Neural cell (in vitro differentiated cells): ENCODE measurements around the gene METTL3. TPM values are rescaled to one million over a fixed set of nuclear protein-coding genes. Genes with fewer than 3 reads are reported as not detected.

Experiments
- H2AFZ ChIP-seq: fragments of 200-600, 300-800 bp; sonication (generic), shearing (Covaris generic); 2 replicates; pipeline ENCODE4 v1.6.0; 2014; ENCODE audit warnings: low read depth, mild to moderate bottlenecking, antibody characterized with exemption, low read length, moderate library complexity
- H3F3A ChIP-seq: fragments of 200-600 bp; shearing (Covaris generic); 2 replicates; pipeline ENCODE4 v1.6.1; 2016; ENCODE audit warnings: mild to moderate bottlenecking, moderate library complexity, mixed read lengths, antibody characterized with exemption, low read length; ENCODE audit not compliant: insufficient read depth, poor library complexity, severe bottlenecking
- H3K27ac ChIP-seq: fragments of 200-600, 300-800 bp; sonication (generic), shearing (Covaris generic); 2 replicates; pipeline ENCODE4 v1.5.1; 2014; ENCODE audit warnings: mild to moderate bottlenecking, low read length, moderate library complexity
- H3K27me3 ChIP-seq: fragments of 300-800, 200-600 bp; sonication (generic), shearing (Covaris generic); 2 replicates; pipeline ENCODE4 v1.6.0; 2014; ENCODE audit warnings: mild to moderate bottlenecking, low read depth, low read length, moderate library complexity; ENCODE audit not compliant: insufficient read depth
- H3K36me3 ChIP-seq: fragments of 300-800, 200-600 bp; sonication (generic), shearing (Covaris generic); 2 replicates; pipeline ENCODE4 v1.5.1; 2014; ENCODE audit warnings: mild to moderate bottlenecking, antibody characterized with exemption, low read length, moderate library complexity; ENCODE audit not compliant: insufficient read depth
- H3K4me2 ChIP-seq: fragments of 300-800, 200-600 bp; sonication (generic), shearing (Covaris generic); 2 replicates; pipeline ENCODE4 v1.6.0; 2014; ENCODE audit warnings: mild to moderate bottlenecking, low read length
- H3K4me3 ChIP-seq: fragments of 300-800, 200-600 bp; sonication (generic), shearing (Covaris generic); 2 replicates; pipeline ENCODE4 v1.5.1; 2014; ENCODE audit warnings: mild to moderate bottlenecking, low read length, moderate library complexity
- H3K79me2 ChIP-seq: fragments of 200-600 bp; shearing (Covaris generic); replicated peaks from 2 replicates; pipeline ENCODE4 v1.6.0; 2014; ENCODE audit warnings: mild to moderate bottlenecking, low read length, moderate library complexity; ENCODE audit not compliant: insufficient read depth
- H3K9ac ChIP-seq: fragments of 300-800, 200-600 bp; sonication (generic), shearing (Covaris generic); 2 replicates; pipeline ENCODE4 v1.6.1; 2016; ENCODE audit warnings: mild to moderate bottlenecking, low read length, mixed read lengths
- H3K9me2 ChIP-seq: fragments of 200-600 bp; shearing (Covaris generic); 2 replicates; pipeline ENCODE4 v1.6.1; 2016; ENCODE audit warnings: mild to moderate bottlenecking, low read length, mixed read lengths; ENCODE audit not compliant: insufficient read depth
- H3K9me3 ChIP-seq: fragments of 200-600, 300-800 bp; sonication (generic), shearing (Covaris generic); 2 replicates; pipeline ENCODE4 v1.6.1; 2016; ENCODE audit warnings: mild to moderate bottlenecking, mixed run types, low read length, moderate library complexity, mixed read lengths
- H4K20me1 ChIP-seq: fragments of 200-600 bp; shearing (Covaris generic); 2 replicates; pipeline ENCODE4 v1.6.1; 2016; ENCODE audit warnings: mild to moderate bottlenecking, mixed run types; ENCODE audit not compliant: insufficient read depth
- EP300 ChIP-seq: fragments of 450-650 bp; conservative IDR thresholded peaks from 2 replicates; pipeline ENCODE4 v1.6.1; 2014; ENCODE audit warnings: antibody characterized with exemption, mild to moderate bottlenecking, moderate library complexity; ENCODE audit not compliant: poor library complexity, severe bottlenecking
- EZH2 ChIP-seq: fragments of 200-600, 300-800 bp; shearing (Covaris generic), sonication (generic); IDR thresholded peaks from 2 replicates; pipeline ENCODE4 v1.6.1; 2014; ENCODE audit warnings: antibody characterized with exemption, low read length, borderline replicate concordance, mild to moderate bottlenecking; ENCODE audit not compliant: insufficient read depth, poor library complexity, severe bottlenecking
- MXI1 ChIP-seq: fragments of 450-650 bp; conservative IDR thresholded peaks from 2 replicates; pipeline ENCODE4 v1.6.1; 2014; ENCODE audit warnings: antibody characterized with exemption, mild to moderate bottlenecking; ENCODE audit not compliant: poor library complexity, severe bottlenecking
- POLR2AphosphoS5 ChIP-seq: IDR thresholded peaks from 2 replicates; pipeline ENCODE4 v1.6.1; 2012
- RAD21 ChIP-seq: fragments of 450-650 bp; conservative IDR thresholded peaks from 2 replicates; pipeline ENCODE4 v1.6.1; 2014; ENCODE audit warnings: antibody characterized with exemption, mild to moderate bottlenecking, moderate library complexity
- SMC3 ChIP-seq: fragments of 450-650 bp; conservative IDR thresholded peaks from 2 replicates; pipeline ENCODE4 v1.6.1; 2014; ENCODE audit warnings: antibody characterized with exemption, mild to moderate bottlenecking, moderate library complexity; ENCODE audit not compliant: poor library complexity
- TAF1 ChIP-seq: IDR thresholded peaks from 2 replicates; pipeline ENCODE4 v1.6.1; 2012; ENCODE audit warnings: low read depth
- polyA plus RNA-seq: library from polyadenylated mRNA; depleted of rRNA; stranded (reverse); fragments of >200 nt; gene quantifications from 2 replicates; pipeline ENCODE4 v1.2.3, GENCODE V29; 2014
- TF ChIP-seq, protein P1 (sequence below): IDR thresholded peaks from 2 replicates; pipeline ENCODE4 v1.6.1; 2012; ENCODE audit warnings: borderline replicate concordance
- TF ChIP-seq, protein P2 (sequence below): fragments of 450-650 bp; IDR thresholded peaks from 2 replicates; pipeline ENCODE4 v1.5.1; 2014; ENCODE audit warnings: antibody characterized with exemption, mild to moderate bottlenecking, moderate library complexity; ENCODE audit not compliant: poor library complexity, severe bottlenecking

The METTL3 gene
- polyA plus RNA-seq, 1 donor from 2014 or later: 262 TPM

DNA sequence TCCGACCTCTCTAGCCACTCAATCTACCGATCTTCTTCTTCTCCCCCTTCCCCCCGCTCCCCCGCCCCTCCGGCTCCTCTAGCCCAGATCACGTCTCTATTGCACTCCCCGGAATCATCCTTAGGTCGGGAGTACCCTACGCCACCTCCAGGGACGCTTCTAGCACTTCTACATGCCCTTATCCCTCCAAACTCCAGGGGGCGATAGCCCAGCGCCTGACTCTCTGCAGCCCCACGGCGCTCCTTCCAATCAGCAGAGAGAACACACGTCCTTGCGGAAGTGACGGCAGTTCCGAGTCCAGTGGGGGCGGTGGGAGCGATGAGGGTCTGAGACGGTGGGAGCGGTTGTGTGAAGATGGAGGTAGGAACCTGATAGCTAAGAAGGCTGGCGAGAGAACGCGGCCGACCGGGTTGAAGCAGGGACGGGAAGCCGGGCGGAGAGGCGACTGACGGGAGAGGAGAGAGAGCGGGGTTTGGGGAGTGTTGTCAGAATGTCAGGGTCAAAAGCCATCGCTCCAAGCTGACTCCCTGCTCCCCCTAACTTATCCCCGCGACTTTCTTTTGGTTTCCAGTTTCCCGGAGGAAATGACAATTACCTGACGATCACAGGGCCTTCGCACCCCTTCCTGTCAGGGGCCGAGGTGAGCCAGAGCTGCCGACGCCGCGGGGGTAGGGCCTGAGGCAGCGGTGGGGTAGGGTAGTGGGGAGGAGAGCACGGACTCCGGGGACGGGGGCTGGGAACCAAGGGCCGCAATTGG lies 34.0 kb downstream of the METTL3 start, which contains the start of the genes RAB2B and TOX4:
TSS of gene RAB2B (minus strand) at position 35 of the 757 bp plus-strand sequence. CDS start 87 bp downstream, outside the sequence.
TSS of gene TOX4 (plus strand) at position 271 of the 757 bp plus-strand sequence. CDS start at position 355, 84 bp downstream.
- TF ChIP-seq, protein P1, sequence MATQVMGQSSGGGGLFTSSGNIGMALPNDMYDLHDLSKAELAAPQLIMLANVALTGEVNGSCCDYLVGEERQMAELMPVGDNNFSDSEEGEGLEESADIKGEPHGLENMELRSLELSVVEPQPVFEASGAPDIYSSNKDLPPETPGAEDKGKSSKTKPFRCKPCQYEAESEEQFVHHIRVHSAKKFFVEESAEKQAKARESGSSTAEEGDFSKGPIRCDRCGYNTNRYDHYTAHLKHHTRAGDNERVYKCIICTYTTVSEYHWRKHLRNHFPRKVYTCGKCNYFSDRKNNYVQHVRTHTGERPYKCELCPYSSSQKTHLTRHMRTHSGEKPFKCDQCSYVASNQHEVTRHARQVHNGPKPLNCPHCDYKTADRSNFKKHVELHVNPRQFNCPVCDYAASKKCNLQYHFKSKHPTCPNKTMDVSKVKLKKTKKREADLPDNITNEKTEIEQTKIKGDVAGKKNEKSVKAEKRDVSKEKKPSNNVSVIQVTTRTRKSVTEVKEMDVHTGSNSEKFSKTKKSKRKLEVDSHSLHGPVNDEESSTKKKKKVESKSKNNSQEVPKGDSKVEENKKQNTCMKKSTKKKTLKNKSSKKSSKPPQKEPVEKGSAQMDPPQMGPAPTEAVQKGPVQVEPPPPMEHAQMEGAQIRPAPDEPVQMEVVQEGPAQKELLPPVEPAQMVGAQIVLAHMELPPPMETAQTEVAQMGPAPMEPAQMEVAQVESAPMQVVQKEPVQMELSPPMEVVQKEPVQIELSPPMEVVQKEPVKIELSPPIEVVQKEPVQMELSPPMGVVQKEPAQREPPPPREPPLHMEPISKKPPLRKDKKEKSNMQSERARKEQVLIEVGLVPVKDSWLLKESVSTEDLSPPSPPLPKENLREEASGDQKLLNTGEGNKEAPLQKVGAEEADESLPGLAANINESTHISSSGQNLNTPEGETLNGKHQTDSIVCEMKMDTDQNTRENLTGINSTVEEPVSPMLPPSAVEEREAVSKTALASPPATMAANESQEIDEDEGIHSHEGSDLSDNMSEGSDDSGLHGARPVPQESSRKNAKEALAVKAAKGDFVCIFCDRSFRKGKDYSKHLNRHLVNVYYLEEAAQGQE: peak; percentile 25
- no peak for TF ChIP-seq TAF1
- no peak for TF ChIP-seq EZH2
- TF ChIP-seq, protein P2, sequence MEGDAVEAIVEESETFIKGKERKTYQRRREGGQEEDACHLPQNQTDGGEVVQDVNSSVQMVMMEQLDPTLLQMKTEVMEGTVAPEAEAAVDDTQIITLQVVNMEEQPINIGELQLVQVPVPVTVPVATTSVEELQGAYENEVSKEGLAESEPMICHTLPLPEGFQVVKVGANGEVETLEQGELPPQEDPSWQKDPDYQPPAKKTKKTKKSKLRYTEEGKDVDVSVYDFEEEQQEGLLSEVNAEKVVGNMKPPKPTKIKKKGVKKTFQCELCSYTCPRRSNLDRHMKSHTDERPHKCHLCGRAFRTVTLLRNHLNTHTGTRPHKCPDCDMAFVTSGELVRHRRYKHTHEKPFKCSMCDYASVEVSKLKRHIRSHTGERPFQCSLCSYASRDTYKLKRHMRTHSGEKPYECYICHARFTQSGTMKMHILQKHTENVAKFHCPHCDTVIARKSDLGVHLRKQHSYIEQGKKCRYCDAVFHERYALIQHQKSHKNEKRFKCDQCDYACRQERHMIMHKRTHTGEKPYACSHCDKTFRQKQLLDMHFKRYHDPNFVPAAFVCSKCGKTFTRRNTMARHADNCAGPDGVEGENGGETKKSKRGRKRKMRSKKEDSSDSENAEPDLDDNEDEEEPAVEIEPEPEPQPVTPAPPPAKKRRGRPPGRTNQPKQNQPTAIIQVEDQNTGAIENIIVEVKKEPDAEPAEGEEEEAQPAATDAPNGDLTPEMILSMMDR: peak; percentile 100
- peak; percentile 65 for TF ChIP-seq SMC3
- TF ChIP-seq MXI1: peak; percentile 74
- TF ChIP-seq RAD21: peak; percentile 68
- TF ChIP-seq POLR2AphosphoS5: peak; percentile 96
- TF ChIP-seq EP300: peak; percentile 70
- Histone ChIP-seq H3K36me3 (no peaks in the 10 kb centered on the region), H4K20me1 (no peaks in the 10 kb centered on the region), H2AFZ (peak within 1 kb of the TSS; percentile 88), H3K9ac (peak within 1 kb of the TSS; percentile 87), H3K4me2 (peak within 1 kb of the TSS; percentile 91), H3F3A (peaks cover 7% of the 10 kb centered on the region), H3K27me3 (no peaks in the 10 kb centered on the region), H3K9me3 (no peaks in the 10 kb centered on the region), H3K79me2 (peaks cover 42% of the 10 kb centered on the region), H3K9me2 (no peaks in the 10 kb centered on the region), H3K4me3 (peak within 1 kb of the TSS; percentile 97), H3K27ac (peak within 1 kb of the TSS; percentile 86)

DNA sequence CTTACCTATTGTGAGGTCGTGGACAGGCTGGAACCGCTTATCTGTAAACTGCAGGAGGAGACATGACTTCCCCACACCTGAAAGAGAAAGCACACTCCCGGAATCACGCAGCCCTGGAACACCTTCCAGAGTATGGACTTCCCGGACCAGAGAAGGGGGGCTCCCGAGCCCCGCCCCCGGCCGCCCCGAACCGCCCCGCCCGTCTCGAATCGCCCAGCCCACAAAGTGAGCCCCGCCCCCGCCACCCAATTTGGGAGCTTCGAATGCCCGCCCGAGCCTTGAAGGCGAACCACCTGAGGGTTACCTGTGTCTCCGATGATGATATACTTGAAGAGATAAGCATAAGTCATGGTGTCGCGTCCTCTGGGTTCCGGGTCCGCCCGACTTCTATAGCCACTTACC lies 34.6 kb downstream of the METTL3 start:
- H3K9me3 ChIP-seq: no peaks in the 10 kb centered on the region
- H3K27ac ChIP-seq: peak overlapping the region; percentile 82
- H3K79me2 ChIP-seq: peaks cover 42% of the 10 kb centered on the region

More for the DNA sequence above, 34.6 kb downstream of the METTL3 start:
- H3K4me3 ChIP-seq: peak overlapping the region; percentile 97
- peaks cover 7% of the 10 kb centered on the region for H3F3A ChIP-seq
- no peaks in the 10 kb centered on the region for H3K27me3 ChIP-seq
- no peaks in the 10 kb centered on the region for H3K9me2 ChIP-seq
- no peaks in the 10 kb centered on the region for H3K36me3 ChIP-seq
- H4K20me1 ChIP-seq: no peaks in the 10 kb centered on the region
- peak overlapping the region; percentile 59 for H2AFZ ChIP-seq
- H3K4me2 ChIP-seq: peak overlapping the region; percentile 91
- no peak for TF ChIP-seq EP300
- no peak for TF ChIP-seq MXI1
- no peak for TF ChIP-seq TAF1
- TF ChIP-seq SMC3: no peak
- no peak for TF ChIP-seq EZH2
- TF ChIP-seq RAD21: no peak
- TF ChIP-seq, protein P1: no peak
- TF ChIP-seq POLR2AphosphoS5: no peak
- TF ChIP-seq, protein P2: no peak
- peak overlapping the region; percentile 72 for H3K9ac ChIP-seq
